Suprapubic skin (tissue), 4 donors: ENCODE measurements around the gene DCLK2. TPM values are rescaled to one million over a fixed set of nuclear protein-coding genes. Genes with fewer than 3 reads are reported as not detected.

ENCODE experiments used
- DNase-seq, 2 donors: peaks; one replicate each; pipeline ENCODE4 v3.0.0-alpha.2; 2019; ENCODE audit warnings: low spot score in 2 of 2
- H3K27ac ChIP-seq: fragments of 200-600 bp; sonication (generic); one replicate; pipeline ENCODE4 v1.5.1; 2019
- H3K27me3 ChIP-seq: fragments of 200-600 bp; sonication (generic); one replicate; pipeline ENCODE4 v1.5.1; 2019
- H3K36me3 ChIP-seq: fragments of 200-600 bp; sonication (generic); one replicate; pipeline ENCODE4 v1.5.1; 2019
- H3K4me1 ChIP-seq: fragments of 200-600 bp; sonication (generic); one replicate; pipeline ENCODE4 v1.5.1; 2019
- H3K4me3 ChIP-seq: fragments of 200-600 bp; sonication (generic); one replicate; pipeline ENCODE4 v1.5.1; 2019; ENCODE audit warnings: mild to moderate bottlenecking
- H3K9me3 ChIP-seq: fragments of 200-600 bp; sonication (generic); one replicate; pipeline ENCODE4 v1.5.1; 2019
- EP300 ChIP-seq: sonication (generic); formaldehyde crosslinking; IDR thresholded peaks from one replicate; pipeline ENCODE4 v1.6.1; 2017; ENCODE audit warnings: antibody characterized with exemption
- POLR2A ChIP-seq, 2 donors: fragments of 450-650 bp; IDR thresholded peaks; one replicate each; pipeline ENCODE4 v1.6.1; 2017; ENCODE audit warnings: antibody characterized with exemption in 2 of 2, mild to moderate bottlenecking in 2 of 2, moderate library complexity in 2 of 2
- POLR2AphosphoS5 ChIP-seq, 3 donors: sonication (generic); formaldehyde crosslinking; IDR thresholded peaks; one replicate each; pipeline ENCODE4 v1.6.1; 2017; ENCODE audit warnings: antibody characterized with exemption in 3 of 3
- WGBS: methylation state at CpG from one replicate; pipeline ENCODE4 v1.1.5; 2018; 5-methylcytosine and 5-hydroxymethylcytosine counted together
- total RNA-seq, 4 donors: library from RNA; depleted of rRNA; stranded (reverse); fragments of >200 nt; gene quantifications; one replicate each; pipeline ENCODE4 v1.1.0, GENCODE V29; 2016
- TF ChIP-seq, protein P1 (sequence below), 2 donors: fragments of 200-600 bp in 1 of 2; fragments of 450-650 bp in 1 of 2; sonication (generic) in 1 of 2; IDR thresholded peaks; one replicate each; pipeline ENCODE4 v1.5.1; 2016 to 2019; ENCODE audit warnings: antibody characterized with exemption in 2 of 2, mild to moderate bottlenecking in 1 of 2, moderate library complexity in 1 of 2

Gene DCLK2
- total RNA-seq, 4 donors from 2014 or later, result 0.57 to 3.6 (median 1.9) TPM

DNA sequence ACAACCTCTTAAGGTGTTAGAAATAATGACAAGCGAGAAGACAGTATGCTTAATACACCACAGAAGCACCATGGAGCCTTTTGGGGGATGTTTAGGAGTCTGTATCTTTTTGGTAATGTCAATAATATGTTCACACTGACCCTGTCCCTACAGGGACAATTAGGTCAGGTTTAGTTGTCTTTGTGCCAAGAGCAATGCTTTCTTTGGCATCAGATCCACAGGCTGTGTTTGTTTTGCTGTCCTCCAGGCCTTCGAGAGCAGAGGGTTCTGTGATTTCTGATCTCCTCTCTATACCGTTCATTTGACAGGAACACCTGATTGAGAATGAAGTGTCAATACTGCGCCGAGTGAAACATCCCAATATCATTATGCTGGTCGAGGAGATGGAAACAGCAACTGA, 153.8 kb downstream of the DCLK2 start:
- no peak overlapping the region for H3K4me3 ChIP-seq
- no peaks in the 10 kb centered on the region for H3K27me3 ChIP-seq
- 84% methylated on average over 6 of the region's 6 CpGs for WGBS
- no peak for DNase-seq
- H3K9me3 ChIP-seq, result no peaks in the 10 kb centered on the region
- H3K4me1 ChIP-seq, result no peaks in the 10 kb centered on the region
- no peak for TF ChIP-seq POLR2A (IDR thresholded peaks at IDR 0.05)
- no peak for TF ChIP-seq EP300
- no peak for TF ChIP-seq POLR2AphosphoS5 (IDR thresholded peaks at IDR 0.05)
- TF ChIP-seq, protein P1, sequence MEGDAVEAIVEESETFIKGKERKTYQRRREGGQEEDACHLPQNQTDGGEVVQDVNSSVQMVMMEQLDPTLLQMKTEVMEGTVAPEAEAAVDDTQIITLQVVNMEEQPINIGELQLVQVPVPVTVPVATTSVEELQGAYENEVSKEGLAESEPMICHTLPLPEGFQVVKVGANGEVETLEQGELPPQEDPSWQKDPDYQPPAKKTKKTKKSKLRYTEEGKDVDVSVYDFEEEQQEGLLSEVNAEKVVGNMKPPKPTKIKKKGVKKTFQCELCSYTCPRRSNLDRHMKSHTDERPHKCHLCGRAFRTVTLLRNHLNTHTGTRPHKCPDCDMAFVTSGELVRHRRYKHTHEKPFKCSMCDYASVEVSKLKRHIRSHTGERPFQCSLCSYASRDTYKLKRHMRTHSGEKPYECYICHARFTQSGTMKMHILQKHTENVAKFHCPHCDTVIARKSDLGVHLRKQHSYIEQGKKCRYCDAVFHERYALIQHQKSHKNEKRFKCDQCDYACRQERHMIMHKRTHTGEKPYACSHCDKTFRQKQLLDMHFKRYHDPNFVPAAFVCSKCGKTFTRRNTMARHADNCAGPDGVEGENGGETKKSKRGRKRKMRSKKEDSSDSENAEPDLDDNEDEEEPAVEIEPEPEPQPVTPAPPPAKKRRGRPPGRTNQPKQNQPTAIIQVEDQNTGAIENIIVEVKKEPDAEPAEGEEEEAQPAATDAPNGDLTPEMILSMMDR (IDR thresholded peaks at IDR 0.05), result no peak
- no peaks in the 10 kb centered on the region for H3K36me3 ChIP-seq
- no peak overlapping the region for H3K27ac ChIP-seq

DNA sequence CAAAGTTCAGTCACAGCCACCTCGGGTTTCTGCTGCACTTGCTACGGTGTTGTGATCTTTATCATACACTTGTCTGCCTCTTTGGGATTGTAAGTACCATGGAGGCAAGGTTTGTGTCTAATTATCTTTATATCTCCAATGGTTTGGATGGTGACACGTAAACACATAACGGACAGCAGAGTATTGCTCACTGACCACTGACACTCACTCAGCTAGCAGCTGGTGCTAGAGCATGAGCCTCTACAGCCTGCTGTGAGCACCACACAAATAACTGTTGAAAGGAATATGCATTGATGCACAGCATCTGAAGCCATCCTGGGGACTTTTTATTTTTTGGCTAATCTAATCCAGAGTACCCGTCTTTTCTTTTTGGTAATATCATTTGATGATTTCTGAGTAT, 156.0 kb downstream of the DCLK2 start:
- TF ChIP-seq POLR2AphosphoS5 (IDR thresholded peaks at IDR 0.05), result no peak
- TF ChIP-seq POLR2A (IDR thresholded peaks at IDR 0.05), result no peak
- TF ChIP-seq EP300, result no peak
- Histone ChIP-seq H3K9me3 (no peaks in the 10 kb centered on the region), H3K36me3 (no peaks in the 10 kb centered on the region), H3K4me3 (no peak overlapping the region), H3K4me1 (no peaks in the 10 kb centered on the region), H3K27ac (no peak overlapping the region), H3K27me3 (no peaks in the 10 kb centered on the region)
- no peak for DNase-seq
- WGBS, result 90% methylated on average over 5 of the region's 5 CpGs

DNA sequence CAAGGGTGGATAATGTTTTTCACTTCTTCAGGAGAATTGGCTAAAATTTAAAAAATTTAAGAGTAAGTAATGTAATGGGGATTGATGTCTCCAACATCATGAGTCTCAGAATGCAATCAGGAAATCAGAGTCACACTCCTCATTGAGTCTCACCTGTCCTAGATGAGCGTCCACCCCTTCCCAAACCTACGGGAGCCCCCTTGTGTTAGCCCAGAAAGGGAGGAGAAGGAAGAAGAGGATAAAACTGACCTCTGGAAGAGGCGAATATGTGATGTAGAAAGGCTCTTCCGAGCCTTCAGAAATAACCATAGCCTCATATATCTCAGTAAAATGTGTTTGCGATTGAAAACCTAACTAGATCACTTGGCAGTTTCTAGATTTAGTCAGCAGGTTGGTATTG, 157.1 kb downstream of the DCLK2 start:
- Histone ChIP-seq H3K27ac (no peak overlapping the region), H3K9me3 (no peaks in the 10 kb centered on the region), H3K4me1 (no peaks in the 10 kb centered on the region), H3K4me3 (no peak overlapping the region), H3K36me3 (no peaks in the 10 kb centered on the region), H3K27me3 (no peaks in the 10 kb centered on the region)
- TF ChIP-seq, protein P1 (IDR thresholded peaks at IDR 0.05), result no peak
- TF ChIP-seq EP300, result no peak
- no peak for TF ChIP-seq POLR2AphosphoS5 (IDR thresholded peaks at IDR 0.05)
- no peak for TF ChIP-seq POLR2A (IDR thresholded peaks at IDR 0.05)
- DNase-seq, result no peak
- WGBS, result 93% methylated on average over 5 of the region's 5 CpGs

DNA sequence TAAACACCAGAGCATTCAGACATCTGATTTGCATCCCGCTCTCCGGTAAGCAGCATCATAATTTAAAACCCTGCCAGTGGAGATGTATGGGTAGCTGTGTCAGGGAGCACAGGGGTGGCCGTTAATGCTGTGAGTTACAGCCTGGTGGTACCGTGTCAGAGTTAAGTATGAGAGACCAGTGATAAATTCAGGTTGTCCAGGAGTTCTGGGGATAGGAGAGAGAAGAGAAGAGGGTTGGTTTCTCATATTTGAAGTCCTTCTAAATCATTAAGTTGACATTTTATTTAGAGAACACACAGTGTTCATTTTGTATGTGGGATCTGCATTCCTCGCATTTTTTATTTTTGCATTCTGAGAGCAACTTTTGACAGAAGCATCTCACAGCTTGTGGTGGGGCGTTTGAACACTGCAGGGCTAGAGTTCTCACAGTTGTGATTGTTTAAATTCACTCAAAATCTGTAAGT, 157.6 kb downstream of the DCLK2 start:
- WGBS, result 73% methylated on average over 6 of the region's 6 CpGs
- H3K27ac ChIP-seq, result no peak overlapping the region
- TF ChIP-seq POLR2A (IDR thresholded peaks at IDR 0.05) (no peak), POLR2AphosphoS5 (IDR thresholded peaks at IDR 0.05) (no peak), EP300 (no peak)
- TF ChIP-seq, protein P1 (IDR thresholded peaks at IDR 0.05), result no peak

DNA sequence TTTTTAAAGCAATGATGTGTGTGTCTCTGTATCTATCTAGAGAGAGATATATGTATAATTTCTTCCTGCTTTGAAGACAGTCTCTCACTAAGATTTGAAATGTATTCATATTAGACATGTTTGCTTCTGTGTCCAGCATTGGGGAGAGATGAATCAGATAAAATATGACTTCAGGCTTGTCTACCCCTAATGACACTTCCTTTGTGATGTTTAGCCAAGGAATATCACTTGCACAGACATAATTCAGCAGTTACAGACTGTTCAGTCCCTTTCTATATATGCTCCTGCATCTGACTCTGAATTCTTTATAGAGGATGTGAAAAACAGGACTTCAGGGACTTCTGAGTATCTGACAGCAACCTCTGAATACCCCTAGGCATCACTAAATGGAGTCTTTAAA, 158.4 kb downstream of the DCLK2 start:
- Histone ChIP-seq H3K4me3 (no peak overlapping the region), H3K9me3 (no peaks in the 10 kb centered on the region), H3K27ac (no peak overlapping the region), H3K27me3 (no peaks in the 10 kb centered on the region), H3K4me1 (no peaks in the 10 kb centered on the region), H3K36me3 (no peaks in the 10 kb centered on the region)
- no peak for TF ChIP-seq EP300
- TF ChIP-seq, protein P1 (IDR thresholded peaks at IDR 0.05), result no peak
- no peak for TF ChIP-seq POLR2AphosphoS5 (IDR thresholded peaks at IDR 0.05)
- no peak for TF ChIP-seq POLR2A (IDR thresholded peaks at IDR 0.05)
- DNase-seq, result no peak

More for the DNA sequence above, 157.6 kb downstream of the DCLK2 start:
- Histone ChIP-seq H3K4me1 (no peaks in the 10 kb centered on the region), H3K4me3 (no peak overlapping the region), H3K27me3 (no peaks in the 10 kb centered on the region), H3K9me3 (no peaks in the 10 kb centered on the region), H3K36me3 (no peaks in the 10 kb centered on the region)
- DNase-seq, result no peak
